HUDEP-2 (cell line): ENCODE results near the gene CD59.
A peak's percentile ranks its signal among the peaks of the same experiment; 100 is the strongest.
"Not testable (repeated sequence)": the region's sequence is repeated elsewhere in the genome, so short reads cannot be mapped to it uniquely, and the experiment has no call there.

Experiments used
- DNase-seq, 76 experiments: peaks; one replicate each; lab custom pipeline; 2025; ENCODE audit not compliant: unreplicated experiment in 76 of 76; lab: John Stamatoyannopoulos, UW

The CD59 gene

GRCh38 chr11:33696931-33697638 is 39.1 kb downstream of the CD59 start:
- DNase-seq: no peak

- DNase-seq: no peak
These were observed 39.8 kb downstream of the CD59 start for GRCh38 chr11:33696411-33696810.

- no peak for DNase-seq
These were observed 41.1 kb downstream of the CD59 start for GRCh38 chr11:33695051-33695566.

- DNase-seq: no peak
These were observed 41.7 kb downstream of the CD59 start for GRCh38 chr11:33694346-33695050.

- no peak for DNase-seq
These were observed 43.7 kb downstream of the CD59 start for GRCh38 chr11:33692541-33692940.

GRCh38 chr11:33692013-33692504 is 44.2 kb downstream of the CD59 start:
- no peak for DNase-seq

GRCh38 chr11:33691066-33691864 is 45.0 kb downstream of the CD59 start:
- DNase-seq: no peak

- DNase-seq: no peak
These were observed 45.7 kb downstream of the CD59 start for GRCh38 chr11:33690290-33691065.

- no peak for DNase-seq
These were observed 46.7 kb downstream of the CD59 start for GRCh38 chr11:33689501-33689900.

GRCh38 chr11:33689085-33689484 is 47.1 kb downstream of the CD59 start:
- DNase-seq: no peak

GRCh38 chr11:33687733-33688479 is 48.3 kb downstream of the CD59 start:
- peak in 24 of 76 experiments; percentile 4 to 58 (median 16) for DNase-seq

- no peak for DNase-seq
These were observed 51.1 kb downstream of the CD59 start for GRCh38 chr11:33685082-33685481.

GRCh38 chr11:33684003-33684706 is 52.1 kb downstream of the CD59 start:
- no peak for DNase-seq

- no peak for DNase-seq
These were observed 53.8 kb downstream of the CD59 start for GRCh38 chr11:33682446-33682845.

GRCh38 chr11:33682019-33682418 is 54.2 kb downstream of the CD59 start:
- DNase-seq: no peak

- DNase-seq: not testable (repeated sequence)
These were observed 57.6 kb downstream of the CD59 start for GRCh38 chr11:33678616-33679015.

GRCh38 chr11:33674035-33674814 is 62.0 kb downstream of the CD59 start:
- DNase-seq: no peak

GRCh38 chr11:33672273-33672672 is 64.0 kb downstream of the CD59 start:
- no peak for DNase-seq
